Mammary epithelial cell (primary cell): ENCODE data around the gene BFSP1.

Source experiments
- EZH2 ChIP-seq: IDR thresholded peaks from 2 replicates; pipeline ENCODE4 v1.6.1; 2012; ENCODE audit warnings: low read length, inconsistent platforms, borderline replicate concordance
- TF ChIP-seq, protein P1 (sequence below), 2 donors: IDR thresholded peaks in 1 of 2; conservative IDR thresholded peaks in 1 of 2; 2 replicates each; pipeline ENCODE4 v1.5.1; 2011 to 2012; ENCODE audit warnings: inconsistent platforms in 2 of 2, low read length in 2 of 2, mild to moderate bottlenecking in 2 of 2, control low read depth in 1 of 2, low read depth in 1 of 2; ENCODE audit not compliant: insufficient read depth in 1 of 2; ENCODE audit errors: extremely low read depth in 1 of 2

DNA sequence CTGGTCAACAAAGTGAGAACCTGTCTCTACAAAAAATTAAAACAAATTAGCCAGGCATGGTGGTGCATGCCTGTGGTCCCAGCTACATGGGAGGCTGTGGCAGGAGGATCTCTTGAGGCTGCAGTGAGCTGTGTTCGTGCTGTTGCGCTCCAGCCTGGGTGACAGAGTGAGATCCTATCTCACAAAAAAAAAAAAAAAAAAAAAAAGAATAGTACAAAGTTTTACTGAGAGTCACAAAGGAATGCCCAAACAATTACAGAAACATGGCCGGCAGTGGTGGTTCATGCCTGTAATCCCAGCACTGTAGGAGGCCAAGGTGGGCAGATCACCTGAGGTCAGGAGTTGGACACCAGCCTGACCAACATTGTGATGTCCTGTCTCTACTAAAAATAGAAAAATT is 23.9 kb upstream of the BFSP1 start:
- no peak for TF ChIP-seq EZH2
- TF ChIP-seq, protein P1, sequence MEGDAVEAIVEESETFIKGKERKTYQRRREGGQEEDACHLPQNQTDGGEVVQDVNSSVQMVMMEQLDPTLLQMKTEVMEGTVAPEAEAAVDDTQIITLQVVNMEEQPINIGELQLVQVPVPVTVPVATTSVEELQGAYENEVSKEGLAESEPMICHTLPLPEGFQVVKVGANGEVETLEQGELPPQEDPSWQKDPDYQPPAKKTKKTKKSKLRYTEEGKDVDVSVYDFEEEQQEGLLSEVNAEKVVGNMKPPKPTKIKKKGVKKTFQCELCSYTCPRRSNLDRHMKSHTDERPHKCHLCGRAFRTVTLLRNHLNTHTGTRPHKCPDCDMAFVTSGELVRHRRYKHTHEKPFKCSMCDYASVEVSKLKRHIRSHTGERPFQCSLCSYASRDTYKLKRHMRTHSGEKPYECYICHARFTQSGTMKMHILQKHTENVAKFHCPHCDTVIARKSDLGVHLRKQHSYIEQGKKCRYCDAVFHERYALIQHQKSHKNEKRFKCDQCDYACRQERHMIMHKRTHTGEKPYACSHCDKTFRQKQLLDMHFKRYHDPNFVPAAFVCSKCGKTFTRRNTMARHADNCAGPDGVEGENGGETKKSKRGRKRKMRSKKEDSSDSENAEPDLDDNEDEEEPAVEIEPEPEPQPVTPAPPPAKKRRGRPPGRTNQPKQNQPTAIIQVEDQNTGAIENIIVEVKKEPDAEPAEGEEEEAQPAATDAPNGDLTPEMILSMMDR (conservative IDR thresholded peaks at IDR 0.05 in 1 of 2, IDR thresholded peaks at IDR 0.05 in 1 of 2; ENCODE audit: extremely low read depth in 1 of 2, insufficient read depth in 1 of 2, low read depth in 1 of 2, low read length in 2 of 2): no peak
